ENCODE data around the gene CFAP58.

DNA sequence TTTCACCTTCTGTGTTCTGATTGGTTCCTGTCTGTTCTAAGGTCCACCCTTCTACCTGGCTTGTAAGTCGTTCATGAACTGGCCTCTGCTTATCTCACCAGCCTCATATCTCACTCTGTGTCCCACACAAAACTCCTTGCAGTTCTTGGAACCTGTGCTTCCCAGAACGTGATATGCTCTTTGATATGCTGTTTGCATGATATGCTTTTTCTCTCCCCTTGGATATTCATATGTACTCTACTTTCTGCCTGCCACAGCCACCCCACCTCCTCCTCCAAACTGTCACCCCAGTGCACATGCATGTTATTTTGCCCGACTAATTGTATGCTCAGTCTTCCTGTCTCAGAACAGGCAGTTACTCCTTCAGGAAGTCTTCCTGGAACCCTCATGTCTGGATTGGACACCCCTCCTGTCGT lies 13.5 kb upstream of the CFAP58 start:
- TF ChIP-seq, protein P1, sequence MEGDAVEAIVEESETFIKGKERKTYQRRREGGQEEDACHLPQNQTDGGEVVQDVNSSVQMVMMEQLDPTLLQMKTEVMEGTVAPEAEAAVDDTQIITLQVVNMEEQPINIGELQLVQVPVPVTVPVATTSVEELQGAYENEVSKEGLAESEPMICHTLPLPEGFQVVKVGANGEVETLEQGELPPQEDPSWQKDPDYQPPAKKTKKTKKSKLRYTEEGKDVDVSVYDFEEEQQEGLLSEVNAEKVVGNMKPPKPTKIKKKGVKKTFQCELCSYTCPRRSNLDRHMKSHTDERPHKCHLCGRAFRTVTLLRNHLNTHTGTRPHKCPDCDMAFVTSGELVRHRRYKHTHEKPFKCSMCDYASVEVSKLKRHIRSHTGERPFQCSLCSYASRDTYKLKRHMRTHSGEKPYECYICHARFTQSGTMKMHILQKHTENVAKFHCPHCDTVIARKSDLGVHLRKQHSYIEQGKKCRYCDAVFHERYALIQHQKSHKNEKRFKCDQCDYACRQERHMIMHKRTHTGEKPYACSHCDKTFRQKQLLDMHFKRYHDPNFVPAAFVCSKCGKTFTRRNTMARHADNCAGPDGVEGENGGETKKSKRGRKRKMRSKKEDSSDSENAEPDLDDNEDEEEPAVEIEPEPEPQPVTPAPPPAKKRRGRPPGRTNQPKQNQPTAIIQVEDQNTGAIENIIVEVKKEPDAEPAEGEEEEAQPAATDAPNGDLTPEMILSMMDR (IDR thresholded peaks at IDR 0.05) = no peak
- TF ChIP-seq ZFX (IDR thresholded peaks at IDR 0.05; ENCODE audit: borderline replicate concordance) = no peak
